GM20000 (cell line): ENCODE results near the gene JARID2.

Source experiments
- DNase-seq: peaks from one replicate; pipeline ENCODE4 v3.0.0; 2012; ENCODE audit warnings: low spot score
- TF ChIP-seq, protein P1 (sequence below): IDR thresholded peaks from 2 replicates; pipeline ENCODE4 v1.5.1; 2012; ENCODE audit warnings: mild to moderate bottlenecking, control low read depth; ENCODE audit errors: extremely low read depth, missing control alignments

JARID2 gene

DNA sequence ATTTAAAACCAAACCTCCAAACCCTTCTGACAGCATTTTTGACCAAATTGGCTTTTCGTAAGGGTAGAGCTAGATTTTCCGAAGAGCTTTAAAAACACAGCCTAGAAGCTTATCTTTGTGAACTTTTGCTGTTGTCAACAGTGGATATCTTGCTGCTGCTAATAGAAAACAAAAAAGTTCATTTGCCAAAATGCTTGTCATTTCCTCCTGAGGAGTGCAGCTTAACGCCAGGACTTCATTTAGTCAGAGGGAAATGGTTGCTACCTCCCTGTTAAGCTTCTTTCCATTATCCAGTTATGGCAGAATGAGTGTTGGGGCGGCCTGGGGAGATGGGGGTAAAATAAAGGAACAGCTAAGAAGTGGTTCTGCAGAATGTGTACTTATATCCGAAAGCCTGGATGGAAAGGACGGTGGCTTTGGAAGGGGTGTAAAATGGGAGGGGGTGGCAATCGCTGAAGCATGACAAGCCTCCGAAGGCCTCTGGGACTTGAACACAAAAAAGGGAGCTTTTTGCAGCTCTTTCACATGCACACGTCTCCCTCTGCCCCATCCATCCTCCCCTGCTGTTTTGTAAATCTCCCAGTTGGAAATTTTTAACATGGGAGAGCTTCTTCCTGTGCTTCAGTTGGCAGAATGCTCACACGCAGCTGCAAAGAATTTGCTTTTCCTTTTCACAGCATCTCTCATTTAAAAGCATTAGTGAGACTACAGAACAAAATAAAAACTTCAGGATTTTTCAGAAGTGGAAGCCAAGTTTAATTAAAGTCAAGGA lies 22.5 kb downstream of the JARID2 start:
- no peak for DNase-seq
- TF ChIP-seq, protein P1, sequence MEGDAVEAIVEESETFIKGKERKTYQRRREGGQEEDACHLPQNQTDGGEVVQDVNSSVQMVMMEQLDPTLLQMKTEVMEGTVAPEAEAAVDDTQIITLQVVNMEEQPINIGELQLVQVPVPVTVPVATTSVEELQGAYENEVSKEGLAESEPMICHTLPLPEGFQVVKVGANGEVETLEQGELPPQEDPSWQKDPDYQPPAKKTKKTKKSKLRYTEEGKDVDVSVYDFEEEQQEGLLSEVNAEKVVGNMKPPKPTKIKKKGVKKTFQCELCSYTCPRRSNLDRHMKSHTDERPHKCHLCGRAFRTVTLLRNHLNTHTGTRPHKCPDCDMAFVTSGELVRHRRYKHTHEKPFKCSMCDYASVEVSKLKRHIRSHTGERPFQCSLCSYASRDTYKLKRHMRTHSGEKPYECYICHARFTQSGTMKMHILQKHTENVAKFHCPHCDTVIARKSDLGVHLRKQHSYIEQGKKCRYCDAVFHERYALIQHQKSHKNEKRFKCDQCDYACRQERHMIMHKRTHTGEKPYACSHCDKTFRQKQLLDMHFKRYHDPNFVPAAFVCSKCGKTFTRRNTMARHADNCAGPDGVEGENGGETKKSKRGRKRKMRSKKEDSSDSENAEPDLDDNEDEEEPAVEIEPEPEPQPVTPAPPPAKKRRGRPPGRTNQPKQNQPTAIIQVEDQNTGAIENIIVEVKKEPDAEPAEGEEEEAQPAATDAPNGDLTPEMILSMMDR: no peak

GRCh38 chr6:15269011-15269410 lies 23.1 kb downstream of the JARID2 start:
- TF ChIP-seq, protein P1: no peak
- no peak for DNase-seq

DNA sequence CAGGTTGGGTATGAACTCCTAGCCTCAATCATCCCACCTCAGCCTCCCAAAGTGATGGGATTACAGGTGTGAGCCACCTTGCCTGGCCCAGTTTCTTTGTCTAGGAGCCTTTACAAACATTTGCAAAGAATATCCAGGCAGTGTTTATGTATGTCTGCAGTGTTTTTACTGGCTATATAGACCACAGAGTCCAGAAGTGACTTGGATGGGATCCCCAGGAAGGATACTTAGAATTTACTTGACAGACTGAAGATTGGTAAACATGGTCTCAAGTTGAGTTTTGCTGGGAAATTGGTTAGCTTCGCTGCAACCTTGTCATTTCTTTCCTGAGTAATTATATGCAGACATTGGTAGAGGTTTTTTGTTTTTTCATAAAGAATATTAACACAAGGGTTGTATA lies 23.8 kb downstream of the JARID2 start:
- DNase-seq: no peak
- TF ChIP-seq, protein P1: no peak

- no peak for DNase-seq
- TF ChIP-seq, protein P1: no peak
These were observed 24.5 kb downstream of the JARID2 start for GRCh38 chr6:15270402-15270801.

GRCh38 chr6:15272562-15272961 lies 26.7 kb downstream of the JARID2 start:
- TF ChIP-seq, protein P1: no peak
- DNase-seq: no peak

DNA sequence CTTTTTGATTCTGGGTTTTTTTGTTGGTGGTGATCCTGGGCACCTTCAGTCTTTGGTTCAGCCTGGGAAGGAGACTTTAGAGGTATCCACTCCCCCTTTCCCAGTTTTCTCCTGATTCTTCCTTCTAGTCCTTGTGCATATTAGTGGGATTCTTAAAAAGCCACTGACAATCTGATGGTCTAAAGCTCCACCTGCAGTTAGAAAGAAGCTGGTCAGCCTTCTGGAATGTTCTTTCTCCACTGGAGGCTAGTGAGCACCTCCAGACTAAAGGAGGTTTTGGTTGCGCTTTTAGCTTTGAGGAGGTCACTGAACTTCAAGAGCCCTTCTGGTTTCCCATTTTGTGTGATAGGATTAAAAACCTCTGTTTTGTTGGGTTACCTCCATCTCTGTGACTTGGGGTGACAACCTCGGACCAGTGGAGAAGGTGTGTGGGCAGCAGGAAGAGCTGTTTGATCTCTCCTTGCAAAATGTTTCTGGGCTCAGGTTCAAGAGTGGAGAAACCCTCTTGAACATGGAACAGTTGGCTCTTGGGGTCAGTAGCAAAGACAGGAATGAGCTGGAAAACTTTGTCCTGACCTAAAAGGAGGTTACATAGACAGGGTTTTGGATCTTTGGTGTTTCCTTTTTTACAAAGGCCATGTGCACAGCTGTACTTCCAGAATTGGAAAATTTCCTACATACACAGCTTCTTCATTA lies 29.0 kb downstream of the JARID2 start:
- TF ChIP-seq, protein P1: no peak
- DNase-seq: no peak

DNA sequence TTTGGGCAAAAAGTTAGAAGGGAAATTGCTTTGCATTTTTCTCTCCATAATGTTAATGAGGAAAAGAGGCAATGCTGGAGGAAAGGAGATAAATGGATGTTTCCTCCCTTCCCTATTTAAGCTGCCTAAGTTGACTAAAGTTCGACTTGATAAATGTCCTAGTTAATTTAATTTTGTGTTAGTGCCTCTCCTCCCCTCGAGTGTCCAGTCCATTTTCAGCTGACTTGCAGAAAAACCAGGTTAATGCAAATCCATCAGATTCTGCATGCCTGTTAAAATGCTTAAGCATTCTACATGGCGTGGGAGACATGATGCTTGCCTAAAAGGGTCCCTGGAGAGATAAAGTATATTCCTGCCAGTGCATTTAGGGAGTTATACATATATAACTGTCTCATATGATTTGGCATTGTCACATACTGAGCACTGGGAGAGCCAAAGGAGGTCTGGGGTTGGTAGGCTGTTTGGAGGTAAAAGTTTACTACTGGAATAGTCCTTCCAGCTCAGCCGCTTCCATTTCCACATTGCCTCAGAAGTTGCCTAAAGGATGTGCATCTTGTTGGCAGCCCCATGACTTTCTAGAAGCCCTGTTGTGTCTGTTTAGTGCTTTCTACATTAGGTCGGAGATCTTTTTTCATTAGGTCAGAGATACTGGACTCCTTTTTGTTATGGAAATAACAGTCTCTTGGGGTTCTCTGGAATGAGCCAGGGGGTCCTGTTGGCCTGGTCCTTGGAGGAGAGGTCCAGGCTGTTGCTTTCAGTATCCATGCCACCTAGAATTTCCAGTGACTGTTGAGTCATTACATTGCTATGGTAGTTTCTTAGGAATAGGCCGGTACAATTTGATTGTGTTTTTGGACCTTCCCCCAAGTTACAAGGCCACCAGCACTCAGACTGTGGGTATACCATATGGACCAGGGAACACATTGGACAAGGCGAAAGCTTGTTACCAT lies 30.4 kb downstream of the JARID2 start:
- no peak for DNase-seq
- TF ChIP-seq, protein P1: no peak
